Neural cell (in vitro differentiated cells): ENCODE results near the gene FANCC. TPM values are rescaled to one million over a fixed set of nuclear protein-coding genes. Genes with fewer than 3 reads are reported as not detected.

ENCODE experiments used
- H2AFZ ChIP-seq: fragments of 200-600, 300-800 bp; sonication (generic), shearing (Covaris generic); 2 replicates; pipeline ENCODE4 v1.6.0; 2014; ENCODE audit warnings: low read depth, mild to moderate bottlenecking, antibody characterized with exemption, low read length, moderate library complexity
- H3F3A ChIP-seq: fragments of 200-600 bp; shearing (Covaris generic); 2 replicates; pipeline ENCODE4 v1.6.1; 2016; ENCODE audit warnings: mild to moderate bottlenecking, moderate library complexity, mixed read lengths, antibody characterized with exemption, low read length; ENCODE audit not compliant: insufficient read depth, poor library complexity, severe bottlenecking
- H3K27ac ChIP-seq: fragments of 200-600, 300-800 bp; sonication (generic), shearing (Covaris generic); 2 replicates; pipeline ENCODE4 v1.5.1; 2014; ENCODE audit warnings: mild to moderate bottlenecking, low read length, moderate library complexity
- H3K27me3 ChIP-seq: fragments of 300-800, 200-600 bp; sonication (generic), shearing (Covaris generic); 2 replicates; pipeline ENCODE4 v1.6.0; 2014; ENCODE audit warnings: mild to moderate bottlenecking, low read depth, low read length, moderate library complexity; ENCODE audit not compliant: insufficient read depth
- H3K36me3 ChIP-seq: fragments of 300-800, 200-600 bp; sonication (generic), shearing (Covaris generic); 2 replicates; pipeline ENCODE4 v1.5.1; 2014; ENCODE audit warnings: mild to moderate bottlenecking, antibody characterized with exemption, low read length, moderate library complexity; ENCODE audit not compliant: insufficient read depth
- H3K4me2 ChIP-seq: fragments of 300-800, 200-600 bp; sonication (generic), shearing (Covaris generic); 2 replicates; pipeline ENCODE4 v1.6.0; 2014; ENCODE audit warnings: mild to moderate bottlenecking, low read length
- H3K4me3 ChIP-seq: fragments of 300-800, 200-600 bp; sonication (generic), shearing (Covaris generic); 2 replicates; pipeline ENCODE4 v1.5.1; 2014; ENCODE audit warnings: mild to moderate bottlenecking, low read length, moderate library complexity
- H3K79me2 ChIP-seq: fragments of 200-600 bp; shearing (Covaris generic); replicated peaks from 2 replicates; pipeline ENCODE4 v1.6.0; 2014; ENCODE audit warnings: mild to moderate bottlenecking, low read length, moderate library complexity; ENCODE audit not compliant: insufficient read depth
- H3K9ac ChIP-seq: fragments of 300-800, 200-600 bp; sonication (generic), shearing (Covaris generic); 2 replicates; pipeline ENCODE4 v1.6.1; 2016; ENCODE audit warnings: mild to moderate bottlenecking, low read length, mixed read lengths
- H3K9me2 ChIP-seq: fragments of 200-600 bp; shearing (Covaris generic); 2 replicates; pipeline ENCODE4 v1.6.1; 2016; ENCODE audit warnings: mild to moderate bottlenecking, low read length, mixed read lengths; ENCODE audit not compliant: insufficient read depth
- H3K9me3 ChIP-seq: fragments of 200-600, 300-800 bp; sonication (generic), shearing (Covaris generic); 2 replicates; pipeline ENCODE4 v1.6.1; 2016; ENCODE audit warnings: mild to moderate bottlenecking, mixed run types, low read length, moderate library complexity, mixed read lengths
- H4K20me1 ChIP-seq: fragments of 200-600 bp; shearing (Covaris generic); 2 replicates; pipeline ENCODE4 v1.6.1; 2016; ENCODE audit warnings: mild to moderate bottlenecking, mixed run types; ENCODE audit not compliant: insufficient read depth
- EP300 ChIP-seq: fragments of 450-650 bp; conservative IDR thresholded peaks from 2 replicates; pipeline ENCODE4 v1.6.1; 2014; ENCODE audit warnings: antibody characterized with exemption, mild to moderate bottlenecking, moderate library complexity; ENCODE audit not compliant: poor library complexity, severe bottlenecking
- EZH2 ChIP-seq: fragments of 200-600, 300-800 bp; shearing (Covaris generic), sonication (generic); IDR thresholded peaks from 2 replicates; pipeline ENCODE4 v1.6.1; 2014; ENCODE audit warnings: antibody characterized with exemption, low read length, borderline replicate concordance, mild to moderate bottlenecking; ENCODE audit not compliant: insufficient read depth, poor library complexity, severe bottlenecking
- MXI1 ChIP-seq: fragments of 450-650 bp; conservative IDR thresholded peaks from 2 replicates; pipeline ENCODE4 v1.6.1; 2014; ENCODE audit warnings: antibody characterized with exemption, mild to moderate bottlenecking; ENCODE audit not compliant: poor library complexity, severe bottlenecking
- POLR2AphosphoS5 ChIP-seq: IDR thresholded peaks from 2 replicates; pipeline ENCODE4 v1.6.1; 2012
- RAD21 ChIP-seq: fragments of 450-650 bp; conservative IDR thresholded peaks from 2 replicates; pipeline ENCODE4 v1.6.1; 2014; ENCODE audit warnings: antibody characterized with exemption, mild to moderate bottlenecking, moderate library complexity
- SMC3 ChIP-seq: fragments of 450-650 bp; conservative IDR thresholded peaks from 2 replicates; pipeline ENCODE4 v1.6.1; 2014; ENCODE audit warnings: antibody characterized with exemption, mild to moderate bottlenecking, moderate library complexity; ENCODE audit not compliant: poor library complexity
- TAF1 ChIP-seq: IDR thresholded peaks from 2 replicates; pipeline ENCODE4 v1.6.1; 2012; ENCODE audit warnings: low read depth
- polyA plus RNA-seq: library from polyadenylated mRNA; depleted of rRNA; stranded (reverse); fragments of >200 nt; gene quantifications from 2 replicates; pipeline ENCODE4 v1.2.3, GENCODE V29; 2014
- TF ChIP-seq, protein P1 (sequence below): IDR thresholded peaks from 2 replicates; pipeline ENCODE4 v1.6.1; 2012; ENCODE audit warnings: borderline replicate concordance
- TF ChIP-seq, protein P2 (sequence below): fragments of 450-650 bp; IDR thresholded peaks from 2 replicates; pipeline ENCODE4 v1.5.1; 2014; ENCODE audit warnings: antibody characterized with exemption, mild to moderate bottlenecking, moderate library complexity; ENCODE audit not compliant: poor library complexity, severe bottlenecking

The FANCC gene
- polyA plus RNA-seq, 1 donor from 2014 or later: 9.7 TPM

DNA sequence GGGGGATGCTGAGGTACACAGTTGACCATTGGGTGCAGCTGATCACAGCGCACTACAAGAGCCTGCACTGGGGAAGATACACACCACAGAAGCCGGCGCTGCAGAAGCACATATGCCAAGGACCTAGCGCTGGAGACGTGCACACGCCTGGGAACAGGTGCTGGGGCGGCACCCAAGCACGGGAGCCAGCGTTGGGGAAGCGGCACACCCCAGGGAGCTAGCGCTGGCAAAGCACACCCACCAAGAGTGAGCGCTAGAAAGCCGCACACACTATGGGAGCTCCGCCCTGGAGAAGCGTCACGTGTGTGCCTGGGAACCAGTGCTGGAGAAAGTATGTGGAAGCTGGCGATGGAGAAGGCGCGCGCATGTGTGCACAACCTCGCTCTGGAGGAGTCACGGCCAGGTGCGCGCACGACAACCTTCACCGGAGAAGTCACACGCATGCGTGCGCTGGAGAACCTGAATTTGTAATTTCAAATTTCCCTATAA is 4.5 kb downstream of the FANCC start:
- H2AFZ ChIP-seq: no peak overlapping the region
- no peaks in the 10 kb centered on the region for H3K27me3 ChIP-seq
- H3K9me3 ChIP-seq: no peaks in the 10 kb centered on the region
- no peak overlapping the region for H3K27ac ChIP-seq
- H3K9me2 ChIP-seq: no peaks in the 10 kb centered on the region
- H3K4me3 ChIP-seq: peak overlapping the region; percentile 66
- H3K4me2 ChIP-seq: no peak overlapping the region
- H3K79me2 ChIP-seq: peaks cover 18% of the 10 kb centered on the region
- no peaks in the 10 kb centered on the region for H4K20me1 ChIP-seq
- TF ChIP-seq, protein P1, sequence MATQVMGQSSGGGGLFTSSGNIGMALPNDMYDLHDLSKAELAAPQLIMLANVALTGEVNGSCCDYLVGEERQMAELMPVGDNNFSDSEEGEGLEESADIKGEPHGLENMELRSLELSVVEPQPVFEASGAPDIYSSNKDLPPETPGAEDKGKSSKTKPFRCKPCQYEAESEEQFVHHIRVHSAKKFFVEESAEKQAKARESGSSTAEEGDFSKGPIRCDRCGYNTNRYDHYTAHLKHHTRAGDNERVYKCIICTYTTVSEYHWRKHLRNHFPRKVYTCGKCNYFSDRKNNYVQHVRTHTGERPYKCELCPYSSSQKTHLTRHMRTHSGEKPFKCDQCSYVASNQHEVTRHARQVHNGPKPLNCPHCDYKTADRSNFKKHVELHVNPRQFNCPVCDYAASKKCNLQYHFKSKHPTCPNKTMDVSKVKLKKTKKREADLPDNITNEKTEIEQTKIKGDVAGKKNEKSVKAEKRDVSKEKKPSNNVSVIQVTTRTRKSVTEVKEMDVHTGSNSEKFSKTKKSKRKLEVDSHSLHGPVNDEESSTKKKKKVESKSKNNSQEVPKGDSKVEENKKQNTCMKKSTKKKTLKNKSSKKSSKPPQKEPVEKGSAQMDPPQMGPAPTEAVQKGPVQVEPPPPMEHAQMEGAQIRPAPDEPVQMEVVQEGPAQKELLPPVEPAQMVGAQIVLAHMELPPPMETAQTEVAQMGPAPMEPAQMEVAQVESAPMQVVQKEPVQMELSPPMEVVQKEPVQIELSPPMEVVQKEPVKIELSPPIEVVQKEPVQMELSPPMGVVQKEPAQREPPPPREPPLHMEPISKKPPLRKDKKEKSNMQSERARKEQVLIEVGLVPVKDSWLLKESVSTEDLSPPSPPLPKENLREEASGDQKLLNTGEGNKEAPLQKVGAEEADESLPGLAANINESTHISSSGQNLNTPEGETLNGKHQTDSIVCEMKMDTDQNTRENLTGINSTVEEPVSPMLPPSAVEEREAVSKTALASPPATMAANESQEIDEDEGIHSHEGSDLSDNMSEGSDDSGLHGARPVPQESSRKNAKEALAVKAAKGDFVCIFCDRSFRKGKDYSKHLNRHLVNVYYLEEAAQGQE: no peak
- TF ChIP-seq MXI1: peak; percentile 30
- H3K36me3 ChIP-seq: no peaks in the 10 kb centered on the region
- H3K9ac ChIP-seq: peak overlapping the region; percentile 47
- H3F3A ChIP-seq: no peaks in the 10 kb centered on the region

DNA sequence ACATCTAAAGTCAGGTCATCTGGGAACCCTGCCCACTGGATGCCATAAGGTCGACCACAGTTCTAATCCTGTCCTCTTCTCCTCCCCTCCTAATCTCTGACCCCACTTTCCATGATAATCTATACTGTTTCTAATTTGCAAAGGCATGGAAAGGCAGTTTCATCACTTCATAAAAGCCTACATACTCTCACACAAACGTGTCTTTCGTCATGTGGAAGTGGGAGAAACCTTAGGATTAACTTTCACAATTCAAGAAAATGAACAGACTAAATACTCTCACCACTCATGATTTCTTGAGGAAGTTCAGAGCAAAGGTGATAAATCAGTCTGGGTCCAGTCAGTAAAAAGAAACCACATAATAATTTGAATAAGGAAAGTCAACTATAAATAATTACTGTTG is 5.5 kb downstream of the FANCC start:
- H3K79me2 ChIP-seq: peaks cover 18% of the 10 kb centered on the region
- no peaks in the 10 kb centered on the region for H4K20me1 ChIP-seq
- H3F3A ChIP-seq: no peaks in the 10 kb centered on the region
- H3K27ac ChIP-seq: no peak overlapping the region
- no peak overlapping the region for H3K4me3 ChIP-seq
- no peak overlapping the region for H3K9ac ChIP-seq
- TF ChIP-seq MXI1: no peak
- TF ChIP-seq EZH2: no peak
- no peak for TF ChIP-seq RAD21
- no peak for TF ChIP-seq EP300
- TF ChIP-seq, protein P1: no peak
- TF ChIP-seq SMC3: no peak
- TF ChIP-seq TAF1: no peak
- no peak for TF ChIP-seq POLR2AphosphoS5
- TF ChIP-seq, protein P2, sequence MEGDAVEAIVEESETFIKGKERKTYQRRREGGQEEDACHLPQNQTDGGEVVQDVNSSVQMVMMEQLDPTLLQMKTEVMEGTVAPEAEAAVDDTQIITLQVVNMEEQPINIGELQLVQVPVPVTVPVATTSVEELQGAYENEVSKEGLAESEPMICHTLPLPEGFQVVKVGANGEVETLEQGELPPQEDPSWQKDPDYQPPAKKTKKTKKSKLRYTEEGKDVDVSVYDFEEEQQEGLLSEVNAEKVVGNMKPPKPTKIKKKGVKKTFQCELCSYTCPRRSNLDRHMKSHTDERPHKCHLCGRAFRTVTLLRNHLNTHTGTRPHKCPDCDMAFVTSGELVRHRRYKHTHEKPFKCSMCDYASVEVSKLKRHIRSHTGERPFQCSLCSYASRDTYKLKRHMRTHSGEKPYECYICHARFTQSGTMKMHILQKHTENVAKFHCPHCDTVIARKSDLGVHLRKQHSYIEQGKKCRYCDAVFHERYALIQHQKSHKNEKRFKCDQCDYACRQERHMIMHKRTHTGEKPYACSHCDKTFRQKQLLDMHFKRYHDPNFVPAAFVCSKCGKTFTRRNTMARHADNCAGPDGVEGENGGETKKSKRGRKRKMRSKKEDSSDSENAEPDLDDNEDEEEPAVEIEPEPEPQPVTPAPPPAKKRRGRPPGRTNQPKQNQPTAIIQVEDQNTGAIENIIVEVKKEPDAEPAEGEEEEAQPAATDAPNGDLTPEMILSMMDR: no peak
- H3K9me3 ChIP-seq: no peaks in the 10 kb centered on the region
- H3K27me3 ChIP-seq: no peaks in the 10 kb centered on the region
- H3K9me2 ChIP-seq: no peaks in the 10 kb centered on the region
- H2AFZ ChIP-seq: no peak overlapping the region
- no peaks in the 10 kb centered on the region for H3K36me3 ChIP-seq
- H3K4me2 ChIP-seq: no peak overlapping the region
